ENCODE measurements around the gene TGFBR1.

GRCh38 chr9:99193466-99193821 is 88.5 kb downstream of the TGFBR1 start:
- no peak for TF ChIP-seq POLR2A (IDR thresholded peaks at IDR 0.05)
- no peak for TF ChIP-seq CTCF (IDR thresholded peaks at IDR 0.05 in 8 of 11, conservative IDR thresholded peaks at IDR 0.05 in 3 of 11)
- no peak for TF ChIP-seq POLR2AphosphoS5 (IDR thresholded peaks at IDR 0.05)
